ENCODE data around the gene PAPPA2.
"Not testable (repeated sequence)": the region's sequence is repeated elsewhere in the genome, so short reads cannot be mapped to it uniquely, and the experiment has no call there.

The PAPPA2 gene

GRCh38 chr1:176462674-176463378 lies at the start of gene PAPPA2:
PAPPA2 (plus strand) TSS chr1:176463175; CDS start chr1:176556323, 93,148 bp downstream.
- DNase-seq (ENCODE audit: low read depth in 2 of 2): no peak

GRCh38 chr1:176416777-176417176 lies 46.2 kb upstream of the PAPPA2 start:
- DNase-seq (ENCODE audit: low read depth in 2 of 2): no peak

GRCh38 chr1:176419608-176420007 lies 43.4 kb upstream of the PAPPA2 start:
- DNase-seq (ENCODE audit: low read depth in 2 of 2): not testable (repeated sequence)

- no peak for DNase-seq (ENCODE audit: low read depth in 2 of 2)
Observed at GRCh38 chr1:176434234-176434633, 28.7 kb upstream of the PAPPA2 start.

GRCh38 chr1:176436251-176436650 lies 26.7 kb upstream of the PAPPA2 start:
- no peak for DNase-seq (ENCODE audit: low read depth in 2 of 2)

GRCh38 chr1:176440176-176440575 lies 22.8 kb upstream of the PAPPA2 start:
- DNase-seq (ENCODE audit: low read depth in 2 of 2): no peak

- DNase-seq (ENCODE audit: low read depth in 2 of 2): no peak
Observed at GRCh38 chr1:176444286-176444685, 18.7 kb upstream of the PAPPA2 start.

- DNase-seq (ENCODE audit: low read depth in 2 of 2): no peak
Observed at GRCh38 chr1:176445402-176445801, 17.6 kb upstream of the PAPPA2 start.

- DNase-seq (ENCODE audit: low read depth in 2 of 2): no peak
Observed at GRCh38 chr1:176448340-176448739, 14.6 kb upstream of the PAPPA2 start.

GRCh38 chr1:176450526-176450925 lies 12.4 kb upstream of the PAPPA2 start:
- no peak for DNase-seq (ENCODE audit: low read depth in 2 of 2)

GRCh38 chr1:176451741-176452140 lies 11.2 kb upstream of the PAPPA2 start:
- DNase-seq (ENCODE audit: low read depth in 2 of 2): not testable (repeated sequence)

GRCh38 chr1:176456795-176457194 lies 6.2 kb upstream of the PAPPA2 start:
- DNase-seq (ENCODE audit: low read depth in 2 of 2): no peak

GRCh38 chr1:176460544-176461336 lies 2.2 kb upstream of the PAPPA2 start:
- DNase-seq (ENCODE audit: low read depth in 2 of 2): no peak

- DNase-seq (ENCODE audit: low read depth in 2 of 2): no peak
Observed at GRCh38 chr1:176461576-176461975, 1.4 kb upstream of the PAPPA2 start.

- no peak for DNase-seq (ENCODE audit: low read depth in 2 of 2)
Observed at GRCh38 chr1:176466514-176466913, 3.5 kb downstream of the PAPPA2 start.

- no peak for DNase-seq (ENCODE audit: low read depth in 2 of 2)
Observed at GRCh38 chr1:176469450-176470010, 6.6 kb downstream of the PAPPA2 start.

- DNase-seq (ENCODE audit: low read depth in 2 of 2): no peak
Observed at GRCh38 chr1:176471338-176472121, 8.6 kb downstream of the PAPPA2 start.

- no peak for DNase-seq (ENCODE audit: low read depth in 2 of 2)
Observed at GRCh38 chr1:176479971-176480370, 17.0 kb downstream of the PAPPA2 start.

GRCh38 chr1:176480750-176481149 lies 17.8 kb downstream of the PAPPA2 start:
- no peak for DNase-seq (ENCODE audit: low read depth in 2 of 2)

- DNase-seq (ENCODE audit: low read depth in 2 of 2): no peak
Observed at GRCh38 chr1:176485083-176485482, 22.1 kb downstream of the PAPPA2 start.

GRCh38 chr1:176494436-176494835 lies 31.5 kb downstream of the PAPPA2 start:
- no peak for DNase-seq (ENCODE audit: low read depth in 2 of 2)

GRCh38 chr1:176499671-176500070 lies 36.7 kb downstream of the PAPPA2 start:
- no peak for DNase-seq (ENCODE audit: low read depth in 2 of 2)

Measured in stimulated activated CD8-positive, alpha-beta memory T cell treated with anti-CD3 and anti-CD28 coated beads, Interleukin-2, amount 100 ng/mL, for 48 hours (primary cell).